HepG2 (cell line): ENCODE data around the gene PPP1R18. TPM values are rescaled to one million over a fixed set of nuclear protein-coding genes. Genes with fewer than 3 reads are reported as not detected.
A peak's percentile ranks its signal among the peaks of the same experiment; 100 is the strongest.

ENCODE experiments used
- EHMT2 ChIP-seq: fragments of 200-600 bp; sonication (generic); IDR thresholded peaks from 2 replicates; pipeline ENCODE4 v1.7.0; 2017; ENCODE audit warnings: antibody characterized with exemption, low read depth, low read length, borderline replicate concordance
- JARID2 ChIP-seq: sonication (generic); formaldehyde crosslinking; IDR thresholded peaks from 2 replicates; pipeline ENCODE4 v1.8.1; 2023; ENCODE audit warnings: missing genetic modification reagents, inconsistent platforms; ENCODE audit not compliant: insufficient replicate concordance
- MATR3 ChIP-seq: sonication (generic); formaldehyde crosslinking; IDR thresholded peaks from 2 replicates; pipeline ENCODE4 v1.4.0; 2020; ENCODE audit warnings: missing genetic modification reagents
- MNT ChIP-seq: fragments of 450-650 bp; IDR thresholded peaks from 2 replicates; pipeline ENCODE4 v1.6.1; 2016
- NCOA5 ChIP-seq: sonication (generic); formaldehyde crosslinking; IDR thresholded peaks from 2 replicates; pipeline ENCODE4 v1.4.0; 2020; ENCODE audit warnings: missing genetic modification reagents
- PAWR ChIP-seq: sonication (generic); formaldehyde crosslinking; IDR thresholded peaks from 2 replicates; pipeline ENCODE4 v1.4.0; 2020; ENCODE audit warnings: missing genetic modification reagents, mild to moderate bottlenecking, borderline replicate concordance
- PAX8 ChIP-seq: sonication (generic); formaldehyde crosslinking; IDR thresholded peaks from 2 replicates; pipeline ENCODE4 v1.8.0; 2022; ENCODE audit warnings: mild to moderate bottlenecking, missing genetic modification reagents, borderline replicate concordance
- RFX1 ChIP-seq: fragments of 450-650 bp; IDR thresholded peaks from 2 replicates; pipeline ENCODE4 v1.6.1; 2017
- RFX5 ChIP-seq: IDR thresholded peaks from 2 replicates; pipeline ENCODE4 v1.6.1; 2011; ENCODE audit warnings: low read depth, low read length, improper control_type of control experiment
- SOX13 ChIP-seq, 3 experiments: fragments of 450-650 bp in 1 of 3; sonication (generic) in 1 of 3; formaldehyde crosslinking in 1 of 3; IDR thresholded peaks in 2 of 3; conservative IDR thresholded peaks in 1 of 3; 2 replicates each; pipeline versions ENCODE4 v1.5.0 to v1.6.1; 2016 to 2020; ENCODE audit warnings: antibody characterized with exemption in 1 of 3, mild to moderate bottlenecking in 1 of 3, missing compliant biosample characterization in 1 of 3, missing genetic modification reagents in 1 of 3, moderate library complexity in 1 of 3
- TBX3 ChIP-seq: fragments of 450-650 bp; IDR thresholded peaks from 2 replicates; pipeline ENCODE4 v1.6.1; 2017; ENCODE audit warnings: antibody characterized with exemption, mild to moderate bottlenecking, inconsistent platforms, borderline replicate concordance
- TCF12 ChIP-seq, 2 experiments: fragments of 450-650 bp in 1 of 2; sonication (generic) in 1 of 2; formaldehyde crosslinking in 1 of 2; IDR thresholded peaks; 2 replicates each; pipeline versions ENCODE4 v1.6.1 to v1.8.0; 2017 to 2022; ENCODE audit warnings: antibody characterized with exemption in 1 of 2, mild to moderate bottlenecking in 1 of 2, missing genetic modification reagents in 1 of 2, moderate library complexity in 1 of 2
- THYN1 ChIP-seq: sonication (generic); formaldehyde crosslinking; IDR thresholded peaks from 2 replicates; pipeline ENCODE4 v1.8.1; 2023; ENCODE audit warnings: low read depth, mild to moderate bottlenecking, moderate library complexity, missing genetic modification reagents, borderline replicate concordance
- U2AF1 ChIP-seq: fragments of 200-400 bp; formaldehyde crosslinking; optimal IDR thresholded peaks from 2 replicates; pipeline ENCODE3; 2017; ENCODE audit warnings: mild to moderate bottlenecking, low read depth, low read length
- ZBTB33 ChIP-seq: sonication (generic); formaldehyde crosslinking; IDR thresholded peaks from 2 replicates; pipeline ENCODE4 v1.4.0; 2020; ENCODE audit warnings: missing genetic modification reagents
- ZMYM4 ChIP-seq: sonication (generic); formaldehyde crosslinking; IDR thresholded peaks from 2 replicates; pipeline ENCODE4 v1.8.1; 2023; ENCODE audit warnings: mild to moderate bottlenecking, missing genetic modification reagents
- ZNF24 ChIP-seq: fragments of 450-650 bp; IDR thresholded peaks from 2 replicates; pipeline ENCODE4 v1.6.1; 2017; ENCODE audit warnings: antibody characterized with exemption, mild to moderate bottlenecking
- ZNF333 ChIP-seq: sonication (generic); formaldehyde crosslinking; IDR thresholded peaks from 2 replicates; pipeline ENCODE4 v1.4.0; 2020; ENCODE audit warnings: mild to moderate bottlenecking, missing genetic modification reagents, borderline replicate concordance
- ZNF335 ChIP-seq: sonication (generic); formaldehyde crosslinking; IDR thresholded peaks from 2 replicates; pipeline ENCODE4 v1.4.0; 2020; ENCODE audit warnings: missing genetic modification reagents
- ZNF441 ChIP-seq: sonication (generic); formaldehyde crosslinking; IDR thresholded peaks from 2 replicates; pipeline ENCODE4 v1.7.0; 2021; ENCODE audit warnings: missing genetic modification reagents, borderline replicate concordance
- ZNF503 ChIP-seq: sonication (generic); formaldehyde crosslinking; IDR thresholded peaks from 2 replicates; pipeline ENCODE4 v1.4.0; 2020; ENCODE audit warnings: missing genetic modification reagents
- ZNF670 ChIP-seq: sonication (generic); formaldehyde crosslinking; IDR thresholded peaks from 2 replicates; pipeline ENCODE4 v1.8.0; 2022; ENCODE audit warnings: mild to moderate bottlenecking, missing genetic modification reagents, borderline replicate concordance
- ZNF777 ChIP-seq: sonication (generic); formaldehyde crosslinking; IDR thresholded peaks from 2 replicates; pipeline ENCODE4 v1.4.0; 2020; ENCODE audit warnings: missing genetic modification reagents
- polyA plus RNA-seq, 8 experiments: library from polyadenylated mRNA; depleted of rRNA in 3 of 8; stranded (reverse) in 7 of 8; unstranded in 1 of 8; fragments of >200 nt; fragmentation: Illumina TruSeq in 4 of 8; extraction: Trizol in 4 of 8; gene quantifications; 2 replicates each; pipeline versions ENCODE4 v1.2.1 to v1.2.3, GENCODE V29; 2011 to 2016; ENCODE audit warnings: low read depth in 4 of 8, missing spikeins in 1 of 8, mixed read lengths in 1 of 8; ENCODE audit not compliant: insufficient read depth in 1 of 8
- total RNA-seq, 5 experiments: library from RNA; depleted of rRNA; stranded (reverse); fragments of >200 nt; fragmentation: Illumina TruSeq; extraction: Trizol; gene quantifications; 2 replicates each; pipeline ENCODE4 v1.2.3, GENCODE V29; 2016; ENCODE audit warnings: low read depth in 1 of 5

The PPP1R18 gene
- total and polyA plus RNA-seq, 2 of the 13 experiments (the other 11 are each of a cell fraction or from before 2014, with no cell fraction given): 4.9 to 9.2 TPM

GRCh38 chr6:30721198-30722024 lies 35.0 kb upstream of the PPP1R18 start (continued):
- TF ChIP-seq MNT (peak; percentile 73), ZBTB33 (CRISPR knock-in tag) (0 out of 2 replicates have a peak, but pooled peaks have one; percentile 11), ZNF335 (CRISPR knock-in tag) (0 out of 2 replicates have a peak, but pooled peaks have one; percentile 22), ZNF777 (CRISPR knock-in tag) (peak; percentile 26; the same call in 1 of the 2 replicates), NCOA5 (CRISPR knock-in tag) (no peak), JARID2 (CRISPR knock-in tag) (peak; percentile 2), PAX8 (CRISPR knock-in tag) (no peak), ZNF441 (CRISPR knock-in tag) (no peak), EHMT2 (no peak), U2AF1 (no peak), ZMYM4 (CRISPR knock-in tag) (peak; percentile 45; the same call in 1 of the 2 replicates), TCF12 (IDR thresholded peaks at IDR 0.05) (no peak), TCF12 (CRISPR knock-in tag; IDR thresholded peaks at IDR 0.05) (0 out of 2 replicates have a peak, but pooled peaks have one; percentile 14), MATR3 (no peak), ZNF670 (CRISPR knock-in tag) (no peak), THYN1 (CRISPR knock-in tag) (no peak), ZNF24 (no peak), ZNF503 (CRISPR knock-in tag) (peak; percentile 55; the same call in 1 of the 2 replicates), PAWR (CRISPR knock-in tag) (no peak), RFX5 (no peak), ZNF333 (CRISPR knock-in tag) (peak; percentile 38; the same call in 1 of the 2 replicates), TBX3 (no peak), SOX13 (IDR thresholded peaks at IDR 0.05) (peak; percentile 12; the same call in 1 of the 2 replicates), SOX13 (CRISPR knock-in tag; conservative IDR thresholded peaks at IDR 0.05 in 1 of 2, IDR thresholded peaks at IDR 0.05 in 1 of 2) (peak; percentile 18 to 85; a peak in 2 of 4 replicates), RFX1 (no peak)
